ENCODE results near the gene PAQR5. TPM values are rescaled to one million over a fixed set of nuclear protein-coding genes. Genes with fewer than 3 reads are reported as not detected.
"Not testable (repeated sequence)": the region's sequence is repeated elsewhere in the genome, so short reads cannot be mapped to it uniquely, and the experiment has no call there.

PAQR5 gene
- total RNA-seq, 1 donor from 2014 or later, result 0.82 TPM

DNA sequence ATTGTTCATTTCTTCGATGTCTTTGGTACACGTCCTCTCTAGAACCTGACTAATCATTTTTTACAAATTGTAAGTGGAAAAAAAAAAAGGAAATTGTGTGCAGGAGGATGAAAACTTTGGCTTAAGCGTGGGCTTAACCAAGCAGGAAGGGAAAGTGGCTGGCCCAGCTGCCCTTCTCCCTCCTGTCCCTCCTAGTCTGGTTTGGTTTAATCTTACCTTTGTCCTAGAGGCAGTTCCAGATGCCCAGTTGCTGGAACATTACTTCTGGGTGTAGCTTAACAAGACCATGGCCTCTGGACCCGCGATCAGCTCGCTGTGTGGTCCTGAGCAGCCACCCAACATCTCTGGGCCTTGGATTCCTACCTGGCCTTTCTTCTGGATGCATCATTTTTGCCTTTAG is 15.4 kb downstream of the PAQR5 start:
- DNase-seq (ENCODE audit: low spot score in 2 of 2) (no peak), FAIRE-seq (no peak)

DNA sequence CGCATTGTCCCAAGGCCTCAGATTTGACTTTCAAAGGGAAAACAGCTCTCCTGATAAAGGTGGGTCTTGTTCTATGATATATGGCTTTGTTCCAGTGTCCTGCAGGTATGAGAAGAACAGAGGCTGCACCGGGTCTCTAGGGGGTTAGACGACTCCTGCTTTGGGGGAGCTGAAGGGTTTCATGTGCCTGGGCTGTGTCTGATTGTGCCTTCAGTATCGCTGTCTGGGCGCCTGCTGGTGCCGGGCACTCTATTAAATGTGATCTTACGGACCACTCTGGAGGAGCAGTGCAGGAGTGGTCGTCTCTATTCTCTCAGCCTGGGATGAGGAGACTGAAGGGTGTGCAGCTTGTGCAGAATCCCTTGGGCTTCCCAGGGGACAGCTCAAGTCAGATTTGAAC is 16.0 kb downstream of the PAQR5 start:
- DNase-seq (ENCODE audit: low spot score in 2 of 2) (no peak), FAIRE-seq (no peak)

DNA sequence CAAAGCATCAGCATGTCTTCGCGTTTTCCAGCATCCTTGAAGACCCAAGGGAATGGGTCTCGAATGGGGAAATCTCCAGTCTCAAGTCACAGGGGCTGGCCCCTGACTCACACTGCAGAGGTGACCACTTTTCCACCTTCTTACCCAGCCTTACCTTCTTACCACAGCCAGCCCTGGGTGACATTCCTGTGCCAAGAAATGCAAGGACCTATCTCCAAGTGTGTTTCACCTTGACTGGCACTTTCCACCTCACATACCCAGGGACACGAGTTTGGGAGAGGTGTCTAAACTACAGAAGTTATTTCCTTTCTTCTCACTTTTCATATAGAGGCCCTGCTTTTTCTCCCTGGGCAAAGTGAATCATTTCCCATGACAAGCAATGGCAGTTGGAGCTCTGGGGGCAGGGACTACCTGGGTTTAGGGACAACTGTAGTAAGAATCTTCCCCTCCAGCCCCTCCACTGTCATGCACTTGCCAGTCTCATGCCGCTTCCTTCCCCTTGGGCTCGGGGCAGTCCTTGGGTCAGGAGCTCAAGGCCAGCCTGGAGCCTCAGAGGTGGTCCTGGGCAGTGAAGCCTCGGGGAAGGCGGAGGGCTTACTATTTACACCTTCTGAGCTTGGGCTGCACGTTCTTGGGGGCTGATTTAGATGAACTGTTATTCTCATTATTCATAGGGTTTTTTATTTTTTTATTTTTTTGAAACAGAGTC is 16.8 kb downstream of the PAQR5 start:
- no peak for DNase-seq (ENCODE audit: low spot score in 2 of 2)
- no peak for FAIRE-seq

DNA sequence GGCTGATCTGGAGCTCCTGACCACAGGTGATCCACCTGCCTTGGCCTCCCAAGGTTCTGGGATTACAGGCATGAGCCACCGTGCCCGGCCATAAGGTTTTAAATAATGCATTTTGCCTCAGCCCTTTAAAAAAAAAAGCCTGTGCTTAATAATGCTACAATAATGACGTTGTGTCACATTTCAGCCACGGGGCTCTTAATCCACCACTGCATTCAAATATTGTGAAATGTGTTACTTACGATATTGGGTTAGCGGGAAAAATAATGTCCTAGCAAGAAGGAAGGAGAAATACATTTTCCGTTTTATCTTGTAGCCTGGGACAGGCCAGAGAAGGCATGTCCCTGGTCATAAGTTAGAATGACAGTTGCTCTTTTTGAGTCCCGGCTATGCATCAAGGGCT is 17.6 kb downstream of the PAQR5 start:
- DNase-seq (ENCODE audit: low spot score in 2 of 2) (no peak), FAIRE-seq (no peak)

DNA sequence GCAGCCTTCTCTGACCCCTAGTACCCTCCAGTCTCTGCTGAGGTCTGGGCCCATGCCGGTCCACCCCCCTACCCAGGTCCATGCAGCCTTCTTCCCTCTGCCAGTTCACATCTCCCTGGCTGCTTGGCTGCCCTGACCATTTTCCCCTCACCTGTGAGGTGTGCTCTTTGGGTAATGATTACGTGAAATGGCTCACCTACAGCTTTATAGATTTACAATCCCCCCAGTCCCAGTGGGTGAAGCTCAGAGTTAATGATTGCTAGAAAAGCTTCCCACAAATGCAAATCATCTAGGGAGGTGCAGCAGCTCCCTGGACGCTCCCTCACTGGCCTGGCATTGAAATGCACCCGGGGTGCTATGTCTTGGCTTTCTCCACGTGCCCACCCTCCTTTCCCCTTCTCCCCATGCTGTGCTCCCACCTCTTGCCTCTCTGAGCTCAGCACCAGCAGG is 18.7 kb downstream of the PAQR5 start:
- DNase-seq (ENCODE audit: low spot score in 2 of 2) (no peak), FAIRE-seq (no peak)

DNA sequence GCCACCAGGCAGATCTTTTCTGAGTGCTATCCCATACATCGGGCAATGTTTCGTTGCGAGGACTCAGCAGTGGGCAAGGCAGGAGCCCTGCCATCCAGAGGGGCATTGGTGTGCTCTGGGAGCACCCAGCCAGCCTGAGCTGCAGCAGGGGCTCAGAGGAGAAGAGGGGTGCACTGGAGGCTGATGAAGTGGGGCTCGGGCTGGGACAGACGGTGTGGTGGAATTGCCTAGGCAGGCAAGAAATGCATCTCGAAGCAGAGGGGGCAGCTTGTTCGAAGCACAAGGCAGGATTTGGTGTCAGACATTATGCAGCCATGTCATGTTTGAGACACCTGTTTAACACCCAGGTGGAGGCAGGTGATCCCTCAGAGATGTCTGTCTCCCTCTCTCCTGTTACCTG is 19.3 kb downstream of the PAQR5 start:
- FAIRE-seq (no peak), DNase-seq (ENCODE audit: low spot score in 2 of 2) (no peak)

DNA sequence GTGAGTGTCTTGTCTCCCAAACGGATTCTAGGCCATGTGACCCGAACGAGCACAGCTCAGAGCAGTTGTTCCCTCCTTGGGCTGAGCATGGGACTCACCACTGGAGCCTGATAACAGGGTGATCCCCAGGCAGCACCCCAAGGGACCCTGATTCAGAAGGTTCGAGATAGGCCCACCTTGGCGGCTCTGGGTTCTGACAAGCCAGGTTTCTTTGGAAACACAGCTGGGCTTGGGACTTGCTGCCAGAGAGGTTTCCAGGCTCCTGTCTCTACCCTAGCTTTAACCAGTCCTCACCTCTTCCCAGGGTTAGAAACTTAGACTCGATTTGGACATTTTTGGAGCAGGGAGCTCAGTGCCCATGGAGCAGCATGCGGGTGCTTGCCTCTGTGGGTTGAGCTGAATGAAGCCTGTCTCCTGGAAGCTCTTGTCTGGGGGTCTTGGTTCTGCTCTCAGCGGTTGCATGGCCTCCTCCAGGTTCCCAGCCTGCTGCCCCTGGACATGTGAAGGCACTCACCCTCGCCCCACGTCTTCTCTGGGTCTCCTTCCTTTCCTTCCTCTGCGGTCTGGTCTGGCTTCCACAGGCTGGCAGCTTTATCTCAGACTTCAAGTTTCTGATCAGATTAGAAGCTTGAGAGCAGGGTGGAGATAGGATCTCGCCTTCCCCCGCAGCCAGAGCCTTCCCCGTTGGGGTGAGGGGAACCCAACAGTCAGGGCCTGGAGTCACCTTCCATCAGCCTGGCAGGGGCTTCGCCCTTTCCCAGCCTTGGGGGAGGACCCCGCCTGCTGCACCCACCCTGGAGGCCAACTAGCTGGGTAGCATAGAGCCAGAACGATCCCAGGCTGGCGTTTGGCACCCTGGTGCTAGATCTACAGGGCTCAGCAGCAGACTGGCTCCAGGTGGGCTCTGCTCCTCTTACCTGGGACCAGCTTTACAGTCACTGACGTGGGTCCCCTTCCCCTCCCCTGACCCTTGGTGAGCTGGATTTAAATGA is 21.0 kb downstream of the PAQR5 start:
- FAIRE-seq (no peak), DNase-seq (ENCODE audit: low spot score in 2 of 2) (no peak)

DNA sequence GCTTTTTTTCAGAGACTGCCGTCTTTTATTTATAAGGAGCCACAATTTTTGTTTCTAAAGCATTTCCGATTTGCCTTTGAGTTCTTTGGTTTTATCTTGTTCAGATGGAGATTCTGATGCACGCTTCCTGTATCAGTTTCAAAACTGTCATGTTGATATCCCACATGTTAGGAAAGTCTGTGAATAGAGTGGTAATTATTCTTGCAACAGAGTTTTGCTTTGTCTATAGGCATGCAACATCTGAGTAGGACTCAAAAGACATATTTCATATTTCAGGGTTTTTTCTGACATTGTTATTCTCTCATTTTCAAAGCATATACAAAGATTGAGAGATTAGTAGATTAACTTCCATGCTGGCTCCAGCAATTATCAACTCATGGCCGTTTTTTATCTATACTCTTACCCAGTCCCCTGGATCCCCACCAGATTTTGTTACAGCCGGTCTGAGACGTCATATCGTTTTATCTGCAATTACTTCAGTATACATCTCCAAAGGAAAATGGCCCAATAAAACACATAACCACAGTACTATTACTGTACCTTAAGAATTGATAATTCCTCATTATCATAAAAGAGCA is 22.4 kb downstream of the PAQR5 start:
- FAIRE-seq (no peak), DNase-seq (ENCODE audit: low spot score in 2 of 2) (no peak)

DNA sequence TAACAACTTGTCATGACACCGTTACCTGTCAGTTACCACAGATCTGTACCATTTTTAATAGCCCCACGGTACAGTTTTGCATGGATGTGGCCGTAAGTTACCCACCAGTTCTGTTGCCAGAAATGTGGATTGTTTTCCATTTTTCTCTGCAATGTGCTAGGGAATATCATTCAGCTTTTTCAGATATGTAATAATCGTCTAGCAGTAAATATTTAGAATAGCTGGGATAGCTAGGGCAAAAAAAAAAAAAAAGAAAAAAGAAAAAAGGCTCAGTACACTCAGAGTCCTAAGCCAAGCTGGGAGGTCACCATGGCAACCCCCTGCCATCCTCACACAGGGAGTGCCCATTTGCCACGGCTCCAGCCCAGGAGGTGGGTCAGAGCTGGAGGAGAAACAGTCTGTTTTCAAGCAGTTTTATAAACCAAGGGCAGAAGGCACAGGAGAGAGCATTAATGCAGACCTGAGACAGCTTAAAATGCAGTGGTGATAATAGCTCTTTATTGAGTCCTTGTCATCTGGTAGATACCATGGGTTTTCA is 25.2 kb downstream of the PAQR5 start:
- DNase-seq (ENCODE audit: low spot score in 2 of 2), result no peak

DNA sequence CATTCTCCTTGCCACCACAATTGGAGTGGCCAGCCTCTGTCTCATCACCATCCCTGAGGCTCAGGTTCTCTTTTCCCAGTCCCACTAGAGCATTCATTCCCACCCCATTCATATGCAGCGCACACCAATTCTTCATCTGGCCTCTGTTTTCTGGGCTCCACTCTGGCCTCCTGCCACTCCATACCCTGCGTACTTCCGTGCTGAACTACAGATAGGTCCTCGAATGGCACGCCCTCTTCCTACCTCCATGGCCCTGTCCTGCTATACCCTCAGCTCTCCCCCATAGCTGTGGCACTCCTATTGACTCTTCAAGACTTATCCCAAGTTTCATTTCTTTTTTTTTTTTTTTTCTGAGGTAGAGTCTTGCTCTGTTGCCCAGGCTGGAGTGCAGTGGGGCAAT is 25.9 kb downstream of the PAQR5 start:
- DNase-seq (ENCODE audit: low spot score in 2 of 2), result no peak
- no peak for FAIRE-seq

More for the DNA sequence above, 25.2 kb downstream of the PAQR5 start:
- no peak for FAIRE-seq

DNA sequence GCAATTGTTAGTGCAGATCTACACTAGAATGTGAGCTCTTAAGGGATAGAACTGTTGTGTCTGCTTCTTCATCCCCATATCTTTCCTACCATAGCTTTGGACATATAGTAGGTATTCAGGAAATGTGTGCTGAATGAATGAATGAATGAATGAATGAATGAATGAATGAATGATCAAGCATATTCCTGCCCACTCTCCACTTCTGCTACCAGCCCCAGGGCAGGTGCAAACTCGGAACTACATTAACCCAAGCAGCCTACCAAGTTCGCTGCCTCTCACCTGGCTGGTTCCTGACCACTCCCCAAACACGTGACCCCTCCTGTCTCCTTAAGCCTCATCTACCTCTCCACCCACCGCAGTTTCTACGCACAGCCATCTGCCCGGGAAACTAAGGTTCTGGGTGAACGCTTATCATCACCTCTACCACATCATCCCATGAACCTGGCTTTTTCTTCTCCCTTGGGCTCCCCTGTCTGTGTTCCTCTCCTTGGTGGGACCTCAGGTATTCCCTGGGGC is 26.8 kb downstream of the PAQR5 start:
- no peak for FAIRE-seq
- DNase-seq (ENCODE audit: low spot score in 2 of 2), result no peak

DNA sequence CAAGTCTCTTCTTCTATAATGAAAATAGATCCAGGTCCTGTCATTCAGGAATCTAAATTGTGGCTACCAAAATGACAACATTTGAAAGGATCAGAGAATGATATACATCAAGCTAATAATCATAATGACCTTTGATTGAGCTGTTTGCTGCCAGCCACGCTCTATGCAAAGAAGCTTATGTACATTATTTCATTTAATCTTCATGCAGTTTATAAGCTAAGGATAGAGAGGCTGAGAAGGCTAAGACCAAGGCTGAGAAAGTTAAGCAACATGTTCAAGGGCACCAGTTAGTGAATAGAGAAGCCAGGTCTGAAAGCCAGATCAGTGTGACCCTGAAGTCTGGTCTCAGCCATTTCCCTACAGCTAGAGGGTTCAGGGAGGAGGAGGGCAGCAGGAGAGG is 29.4 kb downstream of the PAQR5 start:
- FAIRE-seq (no peak), DNase-seq (ENCODE audit: low spot score in 2 of 2) (no peak)

DNA sequence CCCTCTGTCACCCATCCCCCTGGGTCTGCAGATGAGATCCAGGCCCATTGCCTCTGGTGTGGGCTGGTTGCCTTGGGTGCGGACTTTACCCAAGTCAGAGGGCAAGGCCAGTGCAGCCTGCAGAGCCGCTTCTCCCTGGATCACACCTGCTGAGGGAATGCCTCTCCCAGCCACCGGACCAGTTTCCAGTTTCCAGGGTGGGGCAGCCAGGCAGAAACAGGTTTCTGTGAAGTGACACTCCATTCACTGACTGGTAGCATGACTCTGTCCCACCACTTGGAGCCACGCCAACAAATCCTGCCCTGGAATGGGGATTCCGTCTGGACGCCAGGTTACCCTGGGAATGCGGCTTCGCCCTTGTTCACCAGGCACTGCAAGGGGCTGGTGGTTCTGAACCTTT is 30.0 kb downstream of the PAQR5 start:
- DNase-seq (ENCODE audit: low spot score in 2 of 2) (no peak), FAIRE-seq (no peak)

DNA sequence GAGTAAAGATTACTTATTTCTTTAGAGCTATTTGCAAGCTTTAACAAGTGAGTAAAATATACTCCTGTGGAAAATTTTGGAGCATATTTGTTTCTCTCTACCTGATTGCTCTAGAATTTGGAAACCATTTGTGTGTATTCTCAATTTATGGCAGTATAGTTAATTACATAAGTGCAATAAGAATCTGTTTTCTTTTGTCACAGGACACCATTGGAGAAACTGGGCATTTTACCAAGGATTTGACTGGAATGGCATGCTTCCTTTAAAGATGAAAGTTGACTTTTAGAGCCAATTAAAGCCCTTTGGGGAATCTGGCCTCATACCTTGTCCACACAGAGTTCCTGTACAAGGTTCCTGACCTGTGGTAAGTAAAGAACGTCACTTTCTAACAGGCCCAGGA is 38.4 kb downstream of the PAQR5 start:
- DNase-seq (ENCODE audit: low spot score in 2 of 2), result no peak
- no peak for FAIRE-seq

DNA sequence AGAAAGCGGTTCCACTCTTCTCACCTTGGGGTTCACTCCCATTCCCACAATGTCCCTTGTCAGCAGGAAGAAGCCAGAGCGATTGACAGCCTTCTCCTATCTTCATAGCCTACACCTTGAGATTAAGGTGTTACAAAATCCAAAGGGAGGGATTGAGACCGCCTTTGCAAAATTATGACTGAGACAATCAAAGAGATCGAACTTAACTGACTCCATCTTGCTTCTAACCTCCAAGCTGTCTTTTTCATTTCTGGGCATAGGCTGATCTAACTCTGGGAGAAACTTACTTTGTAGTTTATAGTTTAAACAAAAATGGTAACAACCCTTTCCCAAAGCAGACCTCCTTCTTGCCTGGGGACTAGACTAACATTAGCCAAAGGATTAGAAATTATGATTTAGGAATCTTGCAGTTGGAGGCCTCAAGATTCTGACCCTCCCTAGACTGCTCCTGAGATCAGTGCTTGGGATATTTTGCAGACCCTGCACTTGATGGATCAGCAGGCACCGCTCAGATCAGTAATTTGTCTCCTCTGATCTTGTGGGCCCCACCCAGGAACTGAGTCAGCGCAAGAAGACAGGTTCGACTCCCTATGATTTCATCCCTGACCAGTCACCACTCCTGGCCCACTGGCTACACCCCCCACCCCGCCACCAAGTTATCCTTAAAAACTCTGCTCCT is 40.0 kb downstream of the PAQR5 start:
- no peak for DNase-seq (ENCODE audit: low spot score in 2 of 2)
- FAIRE-seq, result no peak

DNA sequence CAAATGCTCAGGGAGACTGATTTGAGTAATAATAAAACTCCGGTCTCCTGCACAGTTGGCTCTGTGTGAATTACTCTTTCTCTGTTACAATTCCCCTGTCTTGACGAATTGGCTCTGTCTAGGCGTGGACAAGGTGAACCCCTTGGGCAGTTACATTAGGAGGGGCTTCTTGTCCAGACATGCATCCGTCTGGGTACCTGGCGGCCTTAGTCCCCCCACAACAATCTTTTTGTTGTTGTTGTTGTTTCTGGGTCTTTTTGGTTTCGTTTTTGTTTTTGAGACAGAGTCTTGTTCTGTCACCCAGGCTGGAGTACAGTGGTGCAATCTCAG is 40.5 kb downstream of the PAQR5 start:
- not testable (repeated sequence) for DNase-seq (ENCODE audit: low spot score in 2 of 2); FAIRE-seq

DNA sequence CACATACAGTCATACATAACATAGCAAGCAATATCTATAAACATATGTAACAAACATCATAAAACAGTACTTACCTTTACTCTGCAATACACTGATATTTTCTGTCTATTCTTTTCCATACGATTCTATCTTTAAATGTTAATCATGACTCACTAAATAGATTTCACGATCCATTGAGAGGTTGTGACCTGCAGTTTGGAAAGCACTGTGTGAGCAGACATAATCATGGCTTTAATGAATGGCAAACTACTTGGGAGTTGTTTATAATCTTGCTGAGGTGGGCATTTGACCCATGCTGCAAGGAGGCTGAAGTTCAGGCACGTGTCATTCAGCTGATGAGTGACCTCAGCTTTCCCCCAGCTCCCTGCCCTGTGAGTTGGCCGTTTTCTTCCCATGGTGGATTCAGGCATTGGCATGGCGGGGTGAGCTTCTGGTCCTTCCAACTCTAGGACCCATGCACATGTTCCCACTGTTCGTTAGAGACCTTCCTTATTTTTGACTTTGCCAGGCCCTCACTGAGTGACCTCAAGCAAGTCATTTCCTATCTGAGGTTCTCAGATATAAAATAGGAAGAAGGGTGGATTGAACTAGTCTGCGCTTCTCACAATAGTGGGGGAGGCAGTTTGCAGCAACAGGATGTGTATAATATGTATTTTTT is 41.7 kb downstream of the PAQR5 start:
- FAIRE-seq (no peak), DNase-seq (ENCODE audit: low spot score in 2 of 2) (no peak)

DNA sequence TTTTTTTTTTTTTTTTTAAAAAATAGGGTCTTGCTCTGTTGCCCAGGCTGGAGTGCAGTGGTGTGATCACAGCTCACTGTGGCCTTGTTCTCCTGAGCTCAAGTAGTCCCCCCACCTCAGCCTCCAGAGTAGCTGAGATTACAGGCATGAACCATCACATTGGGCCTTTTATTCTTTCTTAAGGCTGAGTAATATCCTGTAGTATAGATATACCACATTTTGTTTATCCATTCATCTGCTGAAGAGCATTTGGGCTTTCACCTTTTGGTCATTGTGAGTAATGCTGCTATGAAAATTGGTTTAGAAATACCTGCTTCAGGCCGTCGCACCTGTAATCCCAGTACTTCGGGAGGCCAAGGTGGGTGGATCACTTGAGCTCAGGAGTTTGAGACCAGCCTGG is 42.6 kb downstream of the PAQR5 start:
- FAIRE-seq, result no peak

DNA sequence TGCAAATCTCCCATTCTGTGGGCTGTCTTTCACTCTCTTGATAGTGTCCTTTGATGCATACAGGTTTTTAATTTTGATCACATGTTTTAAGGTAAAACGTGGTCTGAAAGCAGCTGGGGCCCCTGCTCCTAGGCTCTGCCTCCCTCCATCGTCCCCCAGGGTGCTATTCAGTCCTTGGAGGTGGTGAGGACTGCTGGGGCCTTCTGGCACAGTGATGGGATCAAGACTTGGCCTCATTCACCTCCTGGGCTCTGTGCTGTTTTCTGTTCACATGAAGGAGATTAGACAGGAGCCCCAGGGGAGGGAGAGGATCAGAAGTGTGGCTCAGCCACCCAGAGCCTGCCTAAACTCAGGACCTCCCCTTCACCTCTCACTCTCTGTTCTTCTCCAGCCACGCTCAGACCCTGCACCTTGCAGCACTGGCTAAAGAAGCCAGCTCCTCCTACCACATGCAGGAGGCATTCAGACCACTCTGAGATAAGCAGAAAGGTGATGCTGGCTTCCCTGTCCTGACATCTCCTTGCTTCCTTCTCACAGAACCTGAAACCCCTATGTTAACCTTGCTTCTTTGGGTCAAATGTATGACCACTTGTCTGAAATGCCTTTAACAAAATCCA is 43.9 kb downstream of the PAQR5 start:
- no peak for DNase-seq (ENCODE audit: low spot score in 2 of 2)
- FAIRE-seq, result no peak

More for the DNA sequence above, 42.6 kb downstream of the PAQR5 start:
- no peak for DNase-seq (ENCODE audit: low spot score in 2 of 2)

All from frontal cortex (tissue), 4 donors.